ENCODE data around the gene CPVL.

GRCh38 chr7:29035044-29035740 is 111.1 kb downstream of the CPVL start:
- TF ChIP-seq RBBP5 (IDR thresholded peaks at IDR 0.05; ENCODE audit: borderline replicate concordance, low read depth, low read length) = no peak
- TF ChIP-seq TAF7 (optimal IDR thresholded peaks at IDR 0.05; ENCODE audit: borderline replicate concordance, low read depth, low read length) = no peak
- no peak for TF ChIP-seq TAF1 (IDR thresholded peaks at IDR 0.05; ENCODE audit: low read depth, low read length)
- TF ChIP-seq CTCF (IDR thresholded peaks at IDR 0.05; ENCODE audit: control extremely low read depth in 1 of 3, insufficient read depth in 1 of 3, low read depth in 1 of 3, low read length in 3 of 3) = no peak
- no peak for TF ChIP-seq POLR2A (IDR thresholded peaks at IDR 0.05; ENCODE audit: control extremely low read depth in 1 of 2, low read depth in 2 of 2, low read length in 2 of 2)

All from H1 (cell line).